ENCODE data around the gene CCDC102B. TPM values are rescaled to one million over a fixed set of nuclear protein-coding genes. Genes with fewer than 3 reads are reported as not detected.

Gene CCDC102B
- total and polyA plus RNA-seq, 2 donors (not counting 1 experiment from before 2014, with no cell fraction given) = 3.9 to 4.0 TPM

- H3K4me1 Mint-ChIP-seq = no peaks in the 10 kb centered on the region
- no peaks in the 10 kb centered on the region for H3K27me3 Mint-ChIP-seq
Observed at GRCh38 chr18:68984342-68984741, 186.5 kb downstream of the CCDC102B start.

More at GRCh38 chr18:68984342-68984741, 186.5 kb downstream of the CCDC102B start:
- no peak for ATAC-seq (ENCODE audit: low read depth)
- Histone ChIP-seq H3K9me3 (ENCODE audit: control extremely low read depth in 1 of 3, control insufficient read depth in 2 of 3, insufficient read depth in 1 of 3, low read length in 2 of 3) (peaks cover 0 to 1% (median 0%) of the 10 kb centered on the region in 3 donors), H3K27me3 (replicated peaks in 1 of 4; ENCODE audit: control extremely low read depth in 1 of 4, control insufficient read depth in 3 of 4, insufficient read depth in 4 of 4, low read length in 3 of 4) (no peaks in the 10 kb centered on the region), H3K4me2 (replicated peaks; ENCODE audit: low read depth, low read length, poor library complexity, severe bottlenecking) (no peak overlapping the region), H3K36me3 (replicated peaks in 1 of 2; ENCODE audit: control extremely low read depth in 1 of 2, control insufficient read depth in 1 of 2, extremely low read depth in 1 of 2, insufficient read depth in 2 of 2, low read length in 1 of 2) (no peaks in the 10 kb centered on the region), H2AFZ (ENCODE audit: insufficient read depth, low read depth, low read length, poor library complexity, severe bottlenecking) (no peak overlapping the region), H3K4me1 (ENCODE audit: control insufficient read depth in 2 of 2, insufficient read depth in 2 of 2, low read length in 2 of 2) (no peaks in the 10 kb centered on the region), H3K27ac (ENCODE audit: low read length in 2 of 2) (no peak overlapping the region), H3K79me2 (ENCODE audit: control insufficient read depth, insufficient read depth, low read length) (no peaks in the 10 kb centered on the region), H3K4me3 (ENCODE audit: control extremely low read depth in 1 of 5, extremely low read depth in 1 of 5, insufficient read depth in 1 of 5, low read depth in 2 of 5, low read length in 4 of 5) (no peak overlapping the region), H3K9ac (ENCODE audit: low read length) (no peak overlapping the region), H4K20me1 (ENCODE audit: control insufficient read depth, insufficient read depth, low read length, poor library complexity, severe bottlenecking) (no peaks in the 10 kb centered on the region)
- 80% methylated on average over 1 of the region's 2 CpGs for WGBS (ENCODE audit: insufficient coverage)
- no peak overlapping the region for H3K4me3 Mint-ChIP-seq
- POLR2A ChIA-PET = no interaction called here
- intact Hi-C loops (cut with micrococcal nuclease) = no loop called here
- no peak for DNase-seq
- CTCF ChIA-PET = no interaction called here
- peaks cover 9% of the 10 kb centered on the region for H3K9me3 Mint-ChIP-seq (ENCODE audit: insufficient read depth)
- no peak for TF ChIP-seq EZH2 (IDR thresholded peaks at IDR 0.05; ENCODE audit: borderline replicate concordance, insufficient read depth, low read depth, low read length, poor library complexity, severe bottlenecking)
- no peak for TF ChIP-seq CTCF (IDR thresholded peaks at IDR 0.05)
- no peak overlapping the region for H3K27ac Mint-ChIP-seq
